Measurements from ENCODE around the gene ITPA. TPM values are rescaled to one million over a fixed set of nuclear protein-coding genes. Genes with fewer than 3 reads are reported as not detected.
A peak's percentile ranks its signal among the peaks of the same experiment; 100 is the strongest.

ITPA gene
- total and polyA plus RNA-seq, 2 of the 13 experiments (the other 11 are each of a cell fraction or from before 2014, with no cell fraction given) = 60.1 to 103 TPM

DNA sequence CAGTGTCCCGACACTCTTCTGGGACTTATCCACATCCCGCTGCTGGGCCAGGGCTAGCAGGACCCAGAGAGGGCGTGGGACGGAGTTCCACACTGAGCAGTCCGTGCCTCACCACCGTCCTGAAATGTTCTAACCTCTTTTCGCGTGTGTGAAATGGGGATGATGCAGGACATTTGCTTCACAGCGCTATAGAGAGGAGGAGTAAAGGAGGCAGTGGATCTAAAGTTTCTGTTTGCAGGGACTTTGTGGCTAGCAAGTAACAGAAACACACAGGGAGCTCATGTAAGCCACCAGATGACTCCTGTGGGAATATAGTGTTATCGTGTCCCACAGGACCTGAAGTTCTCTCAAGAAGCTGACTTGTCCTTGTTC, 634 bp downstream of the ITPA start (continued):
- TF ChIP-seq, protein P1, sequence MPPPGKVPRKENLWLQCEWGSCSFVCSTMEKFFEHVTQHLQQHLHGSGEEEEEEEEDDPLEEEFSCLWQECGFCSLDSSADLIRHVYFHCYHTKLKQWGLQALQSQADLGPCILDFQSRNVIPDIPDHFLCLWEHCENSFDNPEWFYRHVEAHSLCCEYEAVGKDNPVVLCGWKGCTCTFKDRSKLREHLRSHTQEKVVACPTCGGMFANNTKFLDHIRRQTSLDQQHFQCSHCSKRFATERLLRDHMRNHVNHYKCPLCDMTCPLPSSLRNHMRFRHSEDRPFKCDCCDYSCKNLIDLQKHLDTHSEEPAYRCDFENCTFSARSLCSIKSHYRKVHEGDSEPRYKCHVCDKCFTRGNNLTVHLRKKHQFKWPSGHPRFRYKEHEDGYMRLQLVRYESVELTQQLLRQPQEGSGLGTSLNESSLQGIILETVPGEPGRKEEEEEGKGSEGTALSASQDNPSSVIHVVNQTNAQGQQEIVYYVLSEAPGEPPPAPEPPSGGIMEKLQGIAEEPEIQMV (CRISPR knock-in tag; IDR thresholded peaks at IDR 0.05; ENCODE audit: low read depth) = peak; percentile 12; the same call in 1 of the 2 replicates
- peak; percentile 14; the same call in 1 of the 2 replicates for TF ChIP-seq ZBTB20 (CRISPR knock-in tag; IDR thresholded peaks at IDR 0.05; ENCODE audit: borderline replicate concordance, low read depth)
- peak; percentile 8; the same call in 1 of the 2 replicates for TF ChIP-seq ZNF777 (CRISPR knock-in tag; IDR thresholded peaks at IDR 0.05)
- no peak for TF ChIP-seq PAF1 (CRISPR knock-in tag; IDR thresholded peaks at IDR 0.05)
- TF ChIP-seq KDM1A (CRISPR knock-in tag; IDR thresholded peaks at IDR 0.05) = 0 out of 2 replicates have a peak, but pooled peaks have one; percentile 19
- TF ChIP-seq NFKB2 (CRISPR knock-in tag; IDR thresholded peaks at IDR 0.05; ENCODE audit: borderline replicate concordance) = peak; percentile 11; the same call in 1 of the 2 replicates
- TF ChIP-seq ZNF564 (CRISPR knock-in tag; IDR thresholded peaks at IDR 0.05) = 0 out of 2 replicates have a peak, but pooled peaks have one; percentile 16
- no peak for TF ChIP-seq ARHGAP35 (CRISPR knock-in tag; IDR thresholded peaks at IDR 0.05; ENCODE audit: borderline replicate concordance)

DNA sequence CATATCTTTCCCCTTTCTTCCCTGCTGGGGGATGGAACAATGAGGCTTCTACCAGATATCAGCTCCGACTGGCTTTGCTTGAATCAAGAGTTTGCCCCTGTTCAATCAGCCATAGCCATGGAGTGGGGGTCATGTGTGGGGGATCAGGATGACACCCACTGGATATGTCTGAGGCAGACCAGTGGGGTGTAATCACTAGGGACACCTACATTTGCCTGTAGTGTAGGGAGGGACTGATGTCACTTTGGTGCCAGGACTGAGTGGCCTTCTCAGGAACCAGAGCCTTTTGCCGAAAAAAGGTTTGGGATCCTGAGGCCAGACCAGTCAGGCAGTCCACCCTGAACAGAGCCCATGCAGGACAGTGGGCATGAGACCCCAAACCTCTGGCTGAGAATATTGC, 1.0 kb downstream of the ITPA start:
- peaks cover 35% of the 10 kb centered on the region for H3K4me1 ChIP-seq (ENCODE audit: insufficient read depth, low read length)
- intact Hi-C loops (cut with micrococcal nuclease; ENCODE audit: unreplicated experiment) (no loop called here), in situ Hi-C loops (cut with HindIII; ENCODE audit: extremely low pct_ligation_motif_present, low pct_unique_long_range_greater_than_20kb) (no loop called here)
- H3K27ac ChIP-seq (ENCODE audit: extremely low read length, insufficient read depth, low read length) = peak overlapping the region; percentile 75
- WGBS (ENCODE audit: low lambda C conversion rate) = 48% methylated on average over 2 of the region's 2 CpGs
- POLR2A ChIA-PET = interaction anchor here (0.6 to 9.7 kb wide), 11 partner anchors 11 to 683 kb away, joined by 3 to 149 read pairs (median 5); partner anchors contain the start of genes MRPS26 and SLC4A11
- peak; percentile 2; the same call in 2 of the 3 replicates for ATAC-seq
- peaks cover 0 to 6% of the 10 kb centered on the region in 2 experiments; a peak in 1 of 5 replicates for H3K27me3 ChIP-seq (ENCODE audit: control insufficient read depth in 1 of 2, insufficient read depth in 2 of 2, low read length in 2 of 2)
- no peaks in the 10 kb centered on the region for H3K9me3 ChIP-seq (ENCODE audit: low read length)
- H3K36me3 ChIP-seq (replicated peaks in 1 of 2; ENCODE audit: control insufficient read depth in 1 of 2, insufficient read depth in 2 of 2, low read length in 2 of 2) = peaks cover 16 to 21% of the 10 kb centered on the region in 2 experiments
- H3K79me2 ChIP-seq (ENCODE audit: insufficient read depth, low read length) = peaks cover 44% of the 10 kb centered on the region
- H3K9ac ChIP-seq (ENCODE audit: insufficient read depth, low read depth, low read length) = peak overlapping the region; percentile 94
- peak overlapping the region; percentile 89 to 99 (median 90) for H3K4me3 ChIP-seq (replicated peaks in 1 of 3; ENCODE audit: insufficient read depth in 1 of 3, low read depth in 2 of 3, low read length in 3 of 3)
- DNase-seq (ENCODE audit: low spot score) = no peak
- CTCF ChIA-PET (ENCODE audit: low intra/inter-chr PET ratio, low total read pairs) = no interaction called here
- no TSS peak for BruUV-seq (replicated peaks)
- H3K4me2 ChIP-seq (ENCODE audit: low read depth, low read length) = peak overlapping the region; percentile 99
- no peak overlapping the region for H2AFZ ChIP-seq (ENCODE audit: low read length)
- no peaks in the 10 kb centered on the region for H4K20me1 ChIP-seq (ENCODE audit: insufficient read depth, low read length)
- FAIRE-seq = no peak
- 0 out of 2 replicates have a peak, but pooled peaks have one; percentile 34 for TF ChIP-seq ZNF709 (CRISPR knock-in tag; IDR thresholded peaks at IDR 0.05)
- TF ChIP-seq, protein P2, sequence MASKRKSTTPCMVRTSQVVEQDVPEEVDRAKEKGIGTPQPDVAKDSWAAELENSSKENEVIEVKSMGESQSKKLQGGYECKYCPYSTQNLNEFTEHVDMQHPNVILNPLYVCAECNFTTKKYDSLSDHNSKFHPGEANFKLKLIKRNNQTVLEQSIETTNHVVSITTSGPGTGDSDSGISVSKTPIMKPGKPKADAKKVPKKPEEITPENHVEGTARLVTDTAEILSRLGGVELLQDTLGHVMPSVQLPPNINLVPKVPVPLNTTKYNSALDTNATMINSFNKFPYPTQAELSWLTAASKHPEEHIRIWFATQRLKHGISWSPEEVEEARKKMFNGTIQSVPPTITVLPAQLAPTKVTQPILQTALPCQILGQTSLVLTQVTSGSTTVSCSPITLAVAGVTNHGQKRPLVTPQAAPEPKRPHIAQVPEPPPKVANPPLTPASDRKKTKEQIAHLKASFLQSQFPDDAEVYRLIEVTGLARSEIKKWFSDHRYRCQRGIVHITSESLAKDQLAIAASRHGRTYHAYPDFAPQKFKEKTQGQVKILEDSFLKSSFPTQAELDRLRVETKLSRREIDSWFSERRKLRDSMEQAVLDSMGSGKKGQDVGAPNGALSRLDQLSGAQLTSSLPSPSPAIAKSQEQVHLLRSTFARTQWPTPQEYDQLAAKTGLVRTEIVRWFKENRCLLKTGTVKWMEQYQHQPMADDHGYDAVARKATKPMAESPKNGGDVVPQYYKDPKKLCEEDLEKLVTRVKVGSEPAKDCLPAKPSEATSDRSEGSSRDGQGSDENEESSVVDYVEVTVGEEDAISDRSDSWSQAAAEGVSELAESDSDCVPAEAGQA (IDR thresholded peaks at IDR 0.05; ENCODE audit: low read depth) = no peak
- TF ChIP-seq, protein P2 (CRISPR knock-in tag; IDR thresholded peaks at IDR 0.05; ENCODE audit: borderline replicate concordance) = no peak
- TF ChIP-seq NFE2L1 (CRISPR knock-in tag; IDR thresholded peaks at IDR 0.05; ENCODE audit: borderline replicate concordance) = 0 out of 2 replicates have a peak, but pooled peaks have one; percentile 62

Measured in HepG2 (cell line).